Umbilical cord (tissue), 2 donors: ENCODE measurements around the gene CYP4F2. TPM values are rescaled to one million over a fixed set of nuclear protein-coding genes. Genes with fewer than 3 reads are reported as not detected.
"Not testable (repeated sequence)": the region's sequence is repeated elsewhere in the genome, so short reads cannot be mapped to it uniquely, and the experiment has no call there.

Experiments
- DNase-seq: peaks from one replicate; pipeline ENCODE4 v3.0.0-alpha.2; 2015; ENCODE audit warnings: low spot score
- total RNA-seq: library from RNA; depleted of rRNA; stranded (reverse); fragments of >200 nt; gene quantifications from one replicate; pipeline ENCODE4 v1.2.3, GENCODE V29; 2014; ENCODE audit warnings: low replicate concordance; ENCODE audit not compliant: insufficient read depth

Gene CYP4F2
- total RNA-seq, 1 donor from 2014 or later, result not detected

DNA sequence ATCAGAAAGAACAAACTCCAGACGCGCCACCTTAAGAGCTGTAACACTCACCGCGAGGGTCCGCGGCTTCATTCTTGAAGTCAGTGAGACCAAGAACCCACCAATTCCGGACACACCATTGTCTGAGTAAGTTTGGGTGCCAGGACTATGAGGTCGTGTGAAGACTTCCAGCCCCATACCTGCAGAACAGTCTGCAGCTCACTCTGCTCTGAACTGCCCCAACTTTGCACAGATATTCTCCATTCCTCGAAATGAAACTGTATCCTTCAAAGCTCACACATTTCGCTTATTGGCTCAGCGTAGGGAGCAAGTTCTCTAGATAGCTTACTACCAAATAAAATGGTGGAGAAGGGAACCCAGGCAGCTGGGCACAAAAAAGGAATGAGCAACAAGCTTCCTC lies 2.6 kb upstream of the CYP4F2 start:
- no peak for DNase-seq

GRCh38 chr19:15900032-15900431 lies 2.2 kb upstream of the CYP4F2 start:
- DNase-seq, result not testable (repeated sequence)

DNA sequence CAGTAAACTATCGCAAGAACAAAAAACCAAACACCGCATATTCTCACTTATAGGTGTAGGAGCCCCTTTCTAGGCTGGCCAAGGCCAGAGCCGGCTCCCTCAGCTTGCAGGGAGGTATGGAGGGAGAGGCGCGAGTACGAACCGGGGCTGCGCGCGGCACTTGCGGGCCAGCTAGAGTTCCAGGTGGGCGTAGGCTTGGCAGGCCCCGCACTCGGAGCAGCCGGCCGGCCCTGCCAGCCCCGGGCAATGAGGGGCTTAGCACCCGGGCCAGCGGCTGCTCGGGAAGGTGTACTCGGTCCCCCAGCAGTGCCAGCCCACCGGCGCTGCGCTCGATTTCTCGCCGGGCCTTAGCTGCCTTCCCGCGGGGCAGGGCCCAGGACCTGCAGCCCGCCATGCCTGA lies 1.7 kb upstream of the CYP4F2 start:
- DNase-seq, result not testable (repeated sequence)

GRCh38 chr19:15897026-15897737 lies 692 bp downstream of the CYP4F2 start:
- DNase-seq, result no peak

DNA sequence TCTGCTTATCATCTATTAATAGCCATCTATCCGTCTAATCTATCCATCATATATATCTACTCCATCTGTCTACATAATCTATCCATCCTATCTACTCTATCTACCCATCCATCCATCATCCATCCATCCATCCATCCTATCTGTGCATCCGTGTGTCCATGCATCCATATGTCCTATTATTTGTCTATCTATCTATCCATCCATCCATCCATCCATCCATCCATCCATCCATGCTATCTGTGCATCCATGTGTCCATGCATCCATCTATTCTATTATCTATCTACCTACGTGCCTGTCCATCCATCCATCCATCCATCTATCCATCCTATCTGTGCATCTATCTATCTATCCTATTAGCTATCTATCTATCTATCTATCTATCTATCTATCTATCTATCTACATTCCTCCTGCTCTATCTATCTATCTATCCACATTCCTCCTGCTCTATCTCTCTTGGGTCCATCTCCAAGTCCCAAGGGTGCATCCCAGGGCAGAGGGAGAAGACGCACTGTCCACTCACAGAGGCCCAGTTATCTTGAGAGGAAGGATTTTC lies 1.9 kb downstream of the CYP4F2 start:
- DNase-seq, result no peak

GRCh38 chr19:15894359-15894758 lies 3.5 kb downstream of the CYP4F2 start:
- no peak for DNase-seq

GRCh38 chr19:15893477-15893876 lies 4.4 kb downstream of the CYP4F2 start:
- DNase-seq, result no peak

DNA sequence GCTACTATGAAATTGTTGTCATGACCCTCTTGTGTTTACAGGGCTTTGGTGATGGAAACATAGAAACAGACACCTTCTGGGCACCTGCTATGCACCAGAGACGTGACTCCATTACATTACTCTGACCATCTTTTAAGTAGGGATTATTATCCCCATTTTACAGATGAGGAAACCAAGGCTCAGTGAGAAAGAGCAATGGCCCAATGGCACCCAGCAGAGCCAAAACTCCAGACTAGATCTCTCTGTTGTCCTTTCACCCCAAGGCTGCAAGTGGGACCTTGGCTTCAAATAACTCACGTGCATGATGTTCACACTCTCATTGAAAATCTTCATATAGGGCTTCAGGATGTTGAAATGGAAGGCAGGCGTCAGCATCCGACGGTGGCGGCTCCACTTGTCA lies 5.9 kb downstream of the CYP4F2 start:
- no peak for DNase-seq

- no peak for DNase-seq
Observed at GRCh38 chr19:15891434-15891833, 6.4 kb downstream of the CYP4F2 start.

GRCh38 chr19:15889339-15889738 lies 8.5 kb downstream of the CYP4F2 start:
- DNase-seq, result not testable (repeated sequence)

DNA sequence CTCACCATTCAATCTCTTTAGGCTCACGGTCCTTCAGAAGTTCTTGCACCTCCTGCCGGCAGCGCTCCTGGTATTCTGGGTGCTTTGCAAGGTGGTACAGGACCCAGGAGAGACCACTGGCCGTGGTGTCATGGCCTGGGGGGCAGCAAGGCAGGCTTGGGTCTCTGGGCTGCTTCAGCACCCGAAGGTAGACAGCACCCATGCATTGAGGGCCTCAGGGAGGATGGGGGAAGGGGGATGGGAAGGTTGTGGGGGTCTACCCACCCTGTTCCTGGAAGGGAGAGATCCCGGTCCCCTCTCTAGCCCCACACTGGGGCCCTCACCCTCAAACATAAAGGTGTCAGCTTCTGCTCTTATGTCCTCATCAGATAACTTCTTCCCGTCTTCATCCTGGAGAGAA lies 12.0 kb downstream of the CYP4F2 start:
- DNase-seq, result no peak

GRCh38 chr19:15885167-15885566 lies 12.7 kb downstream of the CYP4F2 start:
- DNase-seq, result no peak

- not testable (repeated sequence) for DNase-seq
Observed at GRCh38 chr19:15883329-15883728, 14.5 kb downstream of the CYP4F2 start.

- DNase-seq, result no peak
Observed at GRCh38 chr19:15874821-15875474, 22.9 kb downstream of the CYP4F2 start.

DNA sequence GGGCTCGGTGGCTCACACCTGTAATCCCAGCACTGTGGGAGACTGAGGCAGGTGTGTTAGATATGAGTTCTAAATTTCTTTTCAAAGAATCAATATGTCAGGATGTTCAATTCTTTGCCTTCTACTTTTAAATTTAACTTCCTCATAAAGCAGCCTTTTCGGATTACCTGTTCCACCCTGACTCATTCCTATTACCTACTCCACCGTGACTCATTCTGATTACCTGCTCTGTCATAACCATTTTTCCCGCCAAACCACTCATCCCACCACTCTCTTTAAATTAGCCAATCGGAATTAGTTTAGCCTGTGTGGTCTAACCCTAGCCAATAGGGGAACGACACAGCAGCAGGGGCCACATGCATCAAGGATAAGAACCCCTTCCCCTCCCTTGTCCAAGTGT lies 24.1 kb downstream of the CYP4F2 start:
- not testable (repeated sequence) for DNase-seq

- DNase-seq, result no peak
Observed at GRCh38 chr19:15871570-15871969, 26.3 kb downstream of the CYP4F2 start.

DNA sequence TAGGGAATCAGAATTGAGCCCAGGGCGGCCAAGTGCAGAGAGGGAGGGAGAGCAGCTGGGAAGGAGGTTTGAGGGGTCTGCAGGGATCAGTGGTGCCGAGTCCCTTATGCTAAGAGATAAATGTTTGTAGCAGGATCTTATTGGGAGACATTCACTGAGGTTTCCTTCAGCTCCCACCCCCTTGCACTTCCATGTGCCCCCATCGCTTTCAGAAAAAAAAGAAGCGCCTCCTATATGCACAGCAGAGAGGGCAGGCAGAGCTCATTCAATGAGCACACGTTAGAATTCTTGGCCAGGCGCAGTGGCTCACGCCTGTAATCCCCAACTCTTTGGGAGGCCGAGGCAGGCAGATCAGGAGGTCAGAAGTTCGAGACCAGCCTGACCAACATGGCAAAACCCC lies 28.0 kb downstream of the CYP4F2 start:
- DNase-seq, result no peak

DNA sequence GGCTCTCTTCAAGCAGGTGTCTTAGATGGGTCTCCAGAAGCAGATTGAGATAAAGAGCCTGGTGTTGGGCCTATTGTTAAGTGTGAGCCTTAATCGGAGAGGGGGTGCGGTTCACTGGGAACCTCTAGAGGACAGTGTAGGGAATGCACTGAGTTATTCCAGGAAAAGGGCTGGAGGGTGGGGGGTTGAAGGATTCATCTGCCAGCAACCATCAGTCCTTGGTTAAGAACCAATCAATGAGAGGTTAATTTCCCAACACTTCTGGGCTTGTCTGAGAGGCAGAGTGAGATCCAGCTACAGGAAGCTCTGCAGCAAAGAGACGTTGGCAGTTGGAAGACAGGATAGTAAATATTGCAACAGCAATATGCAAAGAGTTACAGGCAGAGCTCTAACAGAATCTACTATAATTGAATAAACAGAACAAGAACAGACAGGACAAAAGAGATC lies 28.7 kb downstream of the CYP4F2 start:
- peak; percentile 8 for DNase-seq

DNA sequence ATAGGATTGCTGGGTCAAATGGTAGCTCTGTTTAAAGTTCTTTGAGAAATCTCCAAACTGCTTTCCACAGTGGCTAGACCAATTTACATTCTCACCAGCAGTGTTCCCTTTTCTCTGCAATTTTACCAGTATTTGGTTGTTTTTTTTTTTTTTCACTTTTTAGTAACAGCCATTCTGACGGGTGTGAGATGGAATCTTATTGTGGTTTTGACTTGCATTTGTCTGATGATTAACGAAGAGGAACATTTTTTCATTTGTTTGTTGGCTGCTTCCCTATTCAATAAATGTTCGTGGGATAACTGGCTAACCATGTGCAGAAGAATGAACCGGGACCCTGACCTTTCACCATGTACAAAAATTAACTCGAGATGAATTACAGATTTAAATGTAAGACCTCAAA lies 31.2 kb downstream of the CYP4F2 start:
- no peak for DNase-seq

GRCh38 chr19:15864824-15865223 lies 33.0 kb downstream of the CYP4F2 start:
- no peak for DNase-seq

GRCh38 chr19:15863272-15863671 lies 34.6 kb downstream of the CYP4F2 start:
- DNase-seq, result no peak

- no peak for DNase-seq
Observed at GRCh38 chr19:15862444-15862843, 35.4 kb downstream of the CYP4F2 start.

GRCh38 chr19:15860522-15860921 lies 37.4 kb downstream of the CYP4F2 start:
- DNase-seq, result no peak
